ENCODE results near the gene IGFBP4.

GRCh38 chr17:40451420-40451819 lies 8.2 kb downstream of the IGFBP4 start:
- no peak for TF ChIP-seq CTCF (IDR thresholded peaks at IDR 0.05; ENCODE audit: low read depth, low read length, poor library complexity, severe bottlenecking)
- TF ChIP-seq EZH2phosphoT487 (IDR thresholded peaks at IDR 0.05; ENCODE audit: borderline replicate concordance, low read length): no peak

Data from DOHH2 (cell line).